Osteoblast (primary cell): ENCODE data around the gene MRPS31. TPM values are rescaled to one million over a fixed set of nuclear protein-coding genes. Genes with fewer than 3 reads are reported as not detected.

Experiments
- DNase-seq: peaks from one replicate; pipeline ENCODE4 v3.0.0; 2011; ENCODE audit warnings: low spot score, mixed read lengths; ENCODE audit not compliant: insufficient read length; ENCODE audit errors: missing footprints
- H2AFZ ChIP-seq: 2 replicates; pipeline ENCODE4 v1.6.0; 2011; ENCODE audit warnings: mild to moderate bottlenecking, low read length
- H3K27ac ChIP-seq: 2 replicates; pipeline ENCODE4 v1.5.1; 2011; ENCODE audit warnings: mild to moderate bottlenecking, low read depth, low read length, moderate library complexity
- H3K27me3 ChIP-seq: 2 replicates; pipeline ENCODE4 v1.6.0; 2012; ENCODE audit warnings: mild to moderate bottlenecking, control low read depth, inconsistent platforms, low read length, moderate library complexity; ENCODE audit not compliant: insufficient read depth
- H3K36me3 ChIP-seq: 2 replicates; pipeline ENCODE4 v1.5.1; 2011; ENCODE audit warnings: mild to moderate bottlenecking, low read length, control low read depth, moderate library complexity; ENCODE audit not compliant: insufficient read depth
- H3K4me1 ChIP-seq: 2 replicates; pipeline ENCODE4 v1.5.1; 2011; ENCODE audit warnings: mild to moderate bottlenecking, low read length, control low read depth, moderate library complexity; ENCODE audit not compliant: insufficient read depth
- H3K4me2 ChIP-seq: 2 replicates; pipeline ENCODE4 v1.6.0; 2011; ENCODE audit warnings: mild to moderate bottlenecking, low read length; ENCODE audit not compliant: insufficient read depth
- H3K4me3 ChIP-seq: fragments of 200-600 bp; sonication (generic); 3 replicates; pipeline ENCODE4 v1.5.1; 2012; ENCODE audit warnings: mild to moderate bottlenecking, low read length, inconsistent platforms; ENCODE audit not compliant: insufficient read depth
- H3K79me2 ChIP-seq: 2 replicates; pipeline ENCODE4 v1.6.0; 2012; ENCODE audit warnings: mild to moderate bottlenecking, low read length, control low read depth, inconsistent platforms; ENCODE audit not compliant: insufficient read depth
- H3K9me3 ChIP-seq: 2 replicates; pipeline ENCODE4 v1.5.1; 2011; ENCODE audit warnings: low read depth, low read length, control low read depth
- H4K20me1 ChIP-seq: 2 replicates; pipeline ENCODE4 v1.6.0; 2012; ENCODE audit warnings: mild to moderate bottlenecking, low read length, control low read depth; ENCODE audit not compliant: insufficient read depth
- CTCF ChIP-seq: IDR thresholded peaks from 2 replicates; pipeline ENCODE4 v1.5.1; 2011; ENCODE audit warnings: mild to moderate bottlenecking, low read depth, low read length, moderate library complexity; ENCODE audit errors: extremely low read depth
- total RNA-seq: library from RNA; depleted of rRNA; stranded (reverse); fragments of >200 nt; gene quantifications from 2 replicates; pipeline ENCODE4 v1.2.3, GENCODE V29; 2012

Gene MRPS31
- total RNA-seq, 1 donor: 13.4 TPM

GRCh38 chr13:40774672-40775071 is 3.7 kb upstream of the MRPS31 start:
- Histone ChIP-seq H3K4me3 (no peak overlapping the region), H3K27me3 (no peaks in the 10 kb centered on the region), H2AFZ (peak overlapping the region; percentile 3), H3K36me3 (no peaks in the 10 kb centered on the region), H3K4me1 (peaks cover 16% of the 10 kb centered on the region), H3K27ac (no peak overlapping the region), H4K20me1 (no peaks in the 10 kb centered on the region), H3K4me2 (no peak overlapping the region), H3K79me2 (peaks cover 16% of the 10 kb centered on the region), H3K9me3 (no peaks in the 10 kb centered on the region)
- TF ChIP-seq CTCF: no peak
- DNase-seq: no peak

GRCh38 chr13:40772765-40773473 is 1.9 kb upstream of the MRPS31 start:
- no peak for TF ChIP-seq CTCF
- Histone ChIP-seq H3K4me1 (peaks cover 16% of the 10 kb centered on the region), H2AFZ (no peak overlapping the region)

GRCh38 chr13:40770609-40770933 is 419 bp downstream of the MRPS31 start:
- H2AFZ ChIP-seq: peak overlapping the region; percentile 100
- H3K4me3 ChIP-seq: peak overlapping the region; percentile 100
- peaks cover 7% of the 10 kb centered on the region for H3K4me1 ChIP-seq
- no peak for DNase-seq
- no peak for TF ChIP-seq CTCF
- no peaks in the 10 kb centered on the region for H3K27me3 ChIP-seq
- H4K20me1 ChIP-seq: no peaks in the 10 kb centered on the region
- H3K4me2 ChIP-seq: peak overlapping the region; percentile 98
- H3K9me3 ChIP-seq: no peaks in the 10 kb centered on the region
- H3K36me3 ChIP-seq: peaks cover 10% of the 10 kb centered on the region
- H3K27ac ChIP-seq: peak overlapping the region; percentile 84
- H3K79me2 ChIP-seq: peaks cover 25% of the 10 kb centered on the region

More at GRCh38 chr13:40772765-40773473, 1.9 kb upstream of the MRPS31 start:
- Histone ChIP-seq H3K79me2 (peaks cover 20% of the 10 kb centered on the region), H3K36me3 (no peaks in the 10 kb centered on the region), H3K4me2 (no peak overlapping the region), H4K20me1 (no peaks in the 10 kb centered on the region), H3K9me3 (no peaks in the 10 kb centered on the region), H3K4me3 (no peak overlapping the region), H3K27me3 (no peaks in the 10 kb centered on the region), H3K27ac (no peak overlapping the region)
- DNase-seq: no peak

- H3K27me3 ChIP-seq: no peaks in the 10 kb centered on the region
- peak overlapping the region; percentile 84 for H3K27ac ChIP-seq
- peak overlapping the region; percentile 98 for H3K4me2 ChIP-seq
- H3K4me3 ChIP-seq: peak overlapping the region; percentile 100
- H2AFZ ChIP-seq: peak overlapping the region; percentile 100
- TF ChIP-seq CTCF: no peak
- no peaks in the 10 kb centered on the region for H4K20me1 ChIP-seq
- peaks cover 7% of the 10 kb centered on the region for H3K4me1 ChIP-seq
- peaks cover 10% of the 10 kb centered on the region for H3K36me3 ChIP-seq
- no peak for DNase-seq
- no peaks in the 10 kb centered on the region for H3K9me3 ChIP-seq
- H3K79me2 ChIP-seq: peaks cover 25% of the 10 kb centered on the region
Measured at GRCh38 chr13:40769970-40770369, 1.0 kb downstream of the MRPS31 start.
